Parathyroid adenoma (tissue), 2 donors: ENCODE measurements around the gene GTF2H3.
A peak's percentile ranks its signal among the peaks of the same experiment; 100 is the strongest.

ENCODE experiments used
- H2AFZ ChIP-seq: fragments of 300-600 bp; sonication (generic); one replicate; pipeline ENCODE4 v1.7.0; 2017; ENCODE audit warnings: antibody characterized with exemption, mild to moderate bottlenecking
- H3K27ac ChIP-seq: fragments of 300-600 bp; sonication (generic); one replicate; pipeline ENCODE4 v1.7.0; 2017
- H3K27me3 ChIP-seq: fragments of 300-600 bp; sonication (generic); one replicate; pipeline ENCODE4 v1.7.0; 2017; ENCODE audit warnings: low read length; ENCODE audit not compliant: control insufficient read depth, insufficient read depth
- H3K36me3 ChIP-seq: fragments of 300-600 bp; sonication (generic); one replicate; pipeline ENCODE4 v1.7.0; 2017; ENCODE audit warnings: low read length; ENCODE audit not compliant: control insufficient read depth, insufficient read depth
- H3K4me1 ChIP-seq: fragments of 300-600 bp; sonication (generic); one replicate; pipeline ENCODE4 v1.7.0; 2017; ENCODE audit warnings: control low read depth
- H3K4me2 ChIP-seq: fragments of 300-600 bp; sonication (generic); one replicate; pipeline ENCODE4 v1.7.0; 2017; ENCODE audit warnings: low read length
- H3K4me3 ChIP-seq: fragments of 300-600 bp; sonication (generic); one replicate; pipeline ENCODE4 v1.7.0; 2017; ENCODE audit warnings: low read depth, low read length
- H3K79me2 ChIP-seq: fragments of 300-600 bp; sonication (generic); one replicate; pipeline ENCODE4 v1.7.0; 2017; ENCODE audit warnings: control low read depth
- H3K9ac ChIP-seq: fragments of 300-600 bp; sonication (generic); one replicate; pipeline ENCODE4 v1.7.0; 2017; ENCODE audit warnings: mild to moderate bottlenecking
- H3K9me3 ChIP-seq: fragments of 300-600 bp; sonication (generic); one replicate; pipeline ENCODE4 v1.7.0; 2017; ENCODE audit warnings: low read length; ENCODE audit not compliant: control insufficient read depth
- TF ChIP-seq, protein P1 (sequence below): fragments of 300-600 bp; sonication (generic); IDR thresholded peaks from one replicate; pipeline ENCODE4 v1.7.0; 2017; ENCODE audit warnings: antibody characterized with exemption, mild to moderate bottlenecking
- donor health status: primary hyperparathyroidism.

Gene GTF2H3

DNA sequence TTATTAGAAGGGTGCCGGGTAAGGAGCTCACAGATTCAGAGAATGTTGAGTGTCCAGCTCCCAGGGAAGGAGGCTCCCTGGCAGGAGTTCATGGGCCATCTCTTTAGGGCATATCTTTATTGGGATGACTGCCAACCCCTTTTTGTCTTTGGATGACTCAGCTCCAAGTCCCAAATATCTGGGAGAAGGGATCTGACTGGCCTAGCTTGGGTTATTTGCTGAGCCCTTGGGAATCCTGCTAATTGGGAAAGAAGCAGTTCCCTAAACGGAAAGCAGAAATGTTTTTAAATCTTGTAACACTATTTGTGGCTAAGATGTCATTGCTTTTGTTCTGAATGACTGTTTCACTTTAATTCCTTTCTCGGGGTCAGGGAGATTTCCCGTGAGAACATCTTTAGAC, 19.1 kb upstream of the GTF2H3 start:
- peaks cover 13% of the 10 kb centered on the region for H3K4me1 ChIP-seq
- H3K27me3 ChIP-seq, result no peaks in the 10 kb centered on the region
- H3K79me2 ChIP-seq, result no peaks in the 10 kb centered on the region
- no peak overlapping the region for H3K4me3 ChIP-seq
- H2AFZ ChIP-seq, result no peak overlapping the region
- TF ChIP-seq, protein P1, sequence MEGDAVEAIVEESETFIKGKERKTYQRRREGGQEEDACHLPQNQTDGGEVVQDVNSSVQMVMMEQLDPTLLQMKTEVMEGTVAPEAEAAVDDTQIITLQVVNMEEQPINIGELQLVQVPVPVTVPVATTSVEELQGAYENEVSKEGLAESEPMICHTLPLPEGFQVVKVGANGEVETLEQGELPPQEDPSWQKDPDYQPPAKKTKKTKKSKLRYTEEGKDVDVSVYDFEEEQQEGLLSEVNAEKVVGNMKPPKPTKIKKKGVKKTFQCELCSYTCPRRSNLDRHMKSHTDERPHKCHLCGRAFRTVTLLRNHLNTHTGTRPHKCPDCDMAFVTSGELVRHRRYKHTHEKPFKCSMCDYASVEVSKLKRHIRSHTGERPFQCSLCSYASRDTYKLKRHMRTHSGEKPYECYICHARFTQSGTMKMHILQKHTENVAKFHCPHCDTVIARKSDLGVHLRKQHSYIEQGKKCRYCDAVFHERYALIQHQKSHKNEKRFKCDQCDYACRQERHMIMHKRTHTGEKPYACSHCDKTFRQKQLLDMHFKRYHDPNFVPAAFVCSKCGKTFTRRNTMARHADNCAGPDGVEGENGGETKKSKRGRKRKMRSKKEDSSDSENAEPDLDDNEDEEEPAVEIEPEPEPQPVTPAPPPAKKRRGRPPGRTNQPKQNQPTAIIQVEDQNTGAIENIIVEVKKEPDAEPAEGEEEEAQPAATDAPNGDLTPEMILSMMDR, result no peak
- H3K4me2 ChIP-seq, result no peak overlapping the region
- H3K27ac ChIP-seq, result peak overlapping the region; percentile 66
- H3K36me3 ChIP-seq, result no peaks in the 10 kb centered on the region
- no peak overlapping the region for H3K9ac ChIP-seq
- H3K9me3 ChIP-seq, result no peaks in the 10 kb centered on the region

DNA sequence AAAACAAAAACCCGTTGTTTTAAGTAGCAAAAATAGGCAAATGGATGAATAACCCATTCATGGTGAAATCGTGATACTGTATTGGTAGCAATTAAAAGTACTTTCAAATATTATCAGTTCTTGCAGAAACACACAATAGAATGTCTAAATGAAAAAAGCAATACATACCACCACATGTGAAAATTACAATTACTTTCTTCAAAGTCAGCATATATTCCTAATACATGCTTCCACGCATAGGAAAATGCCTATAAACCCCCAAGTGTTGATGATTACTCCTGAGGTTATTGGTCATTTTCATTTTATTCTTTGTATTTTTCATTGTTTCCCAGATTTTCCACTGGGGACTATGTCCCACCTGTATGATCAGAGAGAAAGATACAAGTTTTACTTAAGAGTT, 16.5 kb upstream of the GTF2H3 start:
- no peaks in the 10 kb centered on the region for H3K9me3 ChIP-seq
- TF ChIP-seq, protein P1, result no peak
- no peak overlapping the region for H3K4me2 ChIP-seq
- H3K36me3 ChIP-seq, result no peaks in the 10 kb centered on the region
- H3K27ac ChIP-seq, result no peak overlapping the region
- peaks cover 13% of the 10 kb centered on the region for H3K4me1 ChIP-seq
- no peaks in the 10 kb centered on the region for H3K79me2 ChIP-seq
- H3K9ac ChIP-seq, result no peak overlapping the region
- no peaks in the 10 kb centered on the region for H3K27me3 ChIP-seq
- no peak overlapping the region for H3K4me3 ChIP-seq
- H2AFZ ChIP-seq, result no peak overlapping the region

DNA sequence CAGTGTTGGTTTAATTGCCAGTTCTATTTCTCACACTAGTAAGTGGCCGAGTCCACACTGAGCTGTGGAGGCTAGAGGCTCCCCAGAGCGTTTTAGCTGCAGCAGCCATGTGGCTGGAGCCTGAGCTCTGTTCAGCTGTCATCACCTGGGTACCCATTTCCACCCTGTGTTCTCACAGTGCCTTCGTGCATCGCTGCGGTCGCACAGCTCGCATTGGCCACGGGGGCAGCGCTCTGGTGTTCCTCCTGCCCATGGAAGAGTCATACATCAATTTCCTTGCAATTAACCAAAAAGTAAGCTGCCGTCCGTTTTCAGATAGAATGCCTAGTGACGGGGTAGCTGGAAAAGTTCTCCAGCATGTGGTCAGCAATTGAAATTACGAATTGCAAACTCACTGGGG, 16.0 kb upstream of the GTF2H3 start:
- Histone ChIP-seq H3K79me2 (no peaks in the 10 kb centered on the region), H3K9ac (no peak overlapping the region), H3K36me3 (no peaks in the 10 kb centered on the region), H3K4me2 (no peak overlapping the region), H3K4me3 (no peak overlapping the region), H3K27ac (no peak overlapping the region), H2AFZ (no peak overlapping the region), H3K9me3 (no peaks in the 10 kb centered on the region), H3K4me1 (peaks cover 13% of the 10 kb centered on the region), H3K27me3 (no peaks in the 10 kb centered on the region)
- TF ChIP-seq, protein P1, result no peak

DNA sequence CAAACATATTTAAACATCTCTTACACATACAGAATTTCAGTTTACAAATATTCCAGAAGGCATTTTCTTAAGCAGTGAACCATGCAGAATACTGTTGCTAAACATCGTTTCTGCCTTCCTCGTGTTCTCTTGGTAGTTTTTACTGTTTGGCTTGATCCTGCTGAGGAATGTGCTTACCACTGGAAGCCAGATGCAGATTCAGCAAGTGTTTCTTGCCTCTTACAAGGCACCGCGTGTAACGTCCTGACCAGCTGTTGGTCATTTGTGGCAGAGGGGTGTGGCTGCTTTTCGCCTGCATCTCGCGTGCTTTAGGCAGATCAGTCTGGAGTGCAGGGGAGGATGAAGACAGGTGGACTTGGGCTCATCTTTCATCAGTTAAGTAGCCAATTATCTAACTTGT, 12.5 kb upstream of the GTF2H3 start:
- H3K4me1 ChIP-seq, result no peaks in the 10 kb centered on the region
- no peak overlapping the region for H3K9ac ChIP-seq
- no peaks in the 10 kb centered on the region for H3K9me3 ChIP-seq
- H3K27me3 ChIP-seq, result no peaks in the 10 kb centered on the region
- no peak overlapping the region for H3K4me3 ChIP-seq
- TF ChIP-seq, protein P1, result no peak
- H3K27ac ChIP-seq, result no peak overlapping the region
- no peak overlapping the region for H3K4me2 ChIP-seq
- no peaks in the 10 kb centered on the region for H3K36me3 ChIP-seq
- H2AFZ ChIP-seq, result no peak overlapping the region
- no peaks in the 10 kb centered on the region for H3K79me2 ChIP-seq

DNA sequence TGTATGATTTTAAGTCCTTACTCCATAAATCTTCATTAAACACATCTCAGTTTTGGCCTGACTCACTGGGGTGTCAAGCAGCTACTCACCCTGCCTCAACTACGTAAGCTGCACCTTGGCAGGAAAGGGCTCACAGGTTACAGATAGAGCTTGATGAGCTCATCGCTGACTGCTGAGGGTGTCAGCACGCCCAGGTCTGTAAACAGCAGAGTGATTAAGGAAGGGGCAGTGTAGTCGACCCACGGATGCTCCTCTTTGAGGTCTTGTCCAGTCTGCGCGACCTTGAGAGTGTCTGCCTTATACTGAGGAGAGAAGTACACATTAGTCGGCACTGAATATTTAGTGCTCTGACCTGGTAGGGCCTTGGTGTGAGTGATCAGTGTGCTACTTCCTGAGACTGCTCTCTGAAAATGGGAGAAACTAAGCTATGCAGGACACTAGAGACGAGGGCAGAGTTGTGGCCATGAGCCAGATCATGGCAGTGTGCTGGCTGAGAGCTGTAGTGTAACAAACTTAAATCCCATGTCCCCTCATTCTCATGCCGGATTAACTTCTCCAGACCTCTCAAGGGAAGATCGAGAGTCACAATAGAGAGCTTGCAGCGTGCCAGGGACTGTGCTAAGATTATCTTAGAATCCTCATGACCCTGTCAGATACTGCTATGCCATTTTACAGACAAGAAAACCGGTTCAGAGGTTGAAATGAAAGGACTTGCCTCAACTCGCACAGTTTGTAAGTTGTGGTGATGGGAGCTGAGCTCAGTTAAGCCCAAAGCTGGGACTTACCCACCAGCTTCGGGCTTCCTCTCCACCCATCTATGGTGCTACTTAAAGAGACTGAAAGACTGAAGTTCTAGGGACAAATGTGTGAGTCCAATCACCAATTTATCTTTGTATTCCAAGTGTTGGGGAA, 11.8 kb upstream of the GTF2H3 start:
- H3K79me2 ChIP-seq, result no peaks in the 10 kb centered on the region
- H3K9me3 ChIP-seq, result no peaks in the 10 kb centered on the region
- H3K4me3 ChIP-seq, result no peak overlapping the region

More for the DNA sequence above, 11.8 kb upstream of the GTF2H3 start:
- H3K9ac ChIP-seq, result no peak overlapping the region
- H3K4me2 ChIP-seq, result no peak overlapping the region
- no peaks in the 10 kb centered on the region for H3K4me1 ChIP-seq
- no peaks in the 10 kb centered on the region for H3K36me3 ChIP-seq
- no peak overlapping the region for H3K27ac ChIP-seq
- TF ChIP-seq, protein P1, result no peak
- H2AFZ ChIP-seq, result no peak overlapping the region
- H3K27me3 ChIP-seq, result no peaks in the 10 kb centered on the region
